SK-N-SH treated with all-trans-retinoic acid at 6 μM for 48 hours (cell line): ENCODE measurements around the gene UEVLD.

Experiments
- ATAC-seq: fragments of 200-7000 bp; cut with Tn5 transposase; 3 replicates; pipeline ENCODE4 v1.9.1; 2020; ENCODE audit warnings: mild to moderate bottlenecking, moderate library complexity
- ARNTL ChIP-seq: fragments of 450-650 bp; formaldehyde crosslinking; IDR thresholded peaks from 2 replicates; pipeline ENCODE4 v1.5.0; 2020; ENCODE audit warnings: low read depth, mild to moderate bottlenecking, moderate library complexity, borderline replicate concordance
- BACH2 ChIP-seq: fragments of 250-450 bp; sonication (Bioruptor Pico); IDR thresholded peaks from 2 replicates; pipeline ENCODE4 v1.9.0; 2021; ENCODE audit warnings: mild to moderate bottlenecking, borderline replicate concordance
- ESRRG ChIP-seq: fragments of 250-450 bp; sonication (Bioruptor Pico); IDR thresholded peaks from 2 replicates; pipeline ENCODE4 v1.6.1; 2021; ENCODE audit warnings: mild to moderate bottlenecking
- GLIS3 ChIP-seq: fragments of 250-450 bp; sonication (Bioruptor Pico); IDR thresholded peaks from 2 replicates; pipeline ENCODE4 v1.5.0; 2020; ENCODE audit warnings: mild to moderate bottlenecking, moderate library complexity
- ISL1 ChIP-seq: fragments of 250-450 bp; sonication (Bioruptor Pico); IDR thresholded peaks from 2 replicates; pipeline ENCODE4 v2.1.2; 2022; ENCODE audit warnings: mild to moderate bottlenecking, moderate library complexity
- OSR1 ChIP-seq: fragments of 250-450 bp; sonication (Bioruptor Pico); IDR thresholded peaks from 2 replicates; pipeline ENCODE4 v1.8.0; 2022; ENCODE audit warnings: moderate library complexity, mild to moderate bottlenecking, inconsistent platforms
- PATZ1 ChIP-seq: fragments of 250-450 bp; sonication (Bioruptor Pico); IDR thresholded peaks from 2 replicates; pipeline ENCODE4 v1.8.0; 2020; ENCODE audit warnings: mild to moderate bottlenecking, moderate library complexity, borderline replicate concordance
- PPARA ChIP-seq: fragments of 250-450 bp; sonication (Bioruptor Pico); IDR thresholded peaks from 2 replicates; pipeline ENCODE4 v1.5.0; 2020; ENCODE audit warnings: mild to moderate bottlenecking, borderline replicate concordance
- RARB ChIP-seq: fragments of 250-450 bp; sonication (Bioruptor Pico); IDR thresholded peaks from 2 replicates; pipeline ENCODE4 v1.8.0; 2021; ENCODE audit warnings: mild to moderate bottlenecking, moderate library complexity
- SNAI2 ChIP-seq: fragments of 250-450 bp; sonication (Bioruptor Pico); IDR thresholded peaks from 2 replicates; pipeline ENCODE4 v1.5.0; 2020; ENCODE audit warnings: mild to moderate bottlenecking, moderate library complexity
- TOX ChIP-seq: fragments of 250-450 bp; sonication (Bioruptor Pico); IDR thresholded peaks from 2 replicates; pipeline ENCODE4 v1.8.0; 2021; ENCODE audit warnings: mild to moderate bottlenecking, moderate library complexity, borderline replicate concordance
- TSHZ2 ChIP-seq: fragments of 250-450 bp; sonication (Bioruptor Pico); IDR thresholded peaks from 2 replicates; pipeline ENCODE4 v1.5.0; 2020; ENCODE audit warnings: mild to moderate bottlenecking, moderate library complexity
- ZC3H10 ChIP-seq: fragments of 250-450 bp; sonication (Bioruptor Pico); IDR thresholded peaks from 2 replicates; pipeline ENCODE4 v1.5.1; 2021; ENCODE audit warnings: mild to moderate bottlenecking, moderate library complexity
- ZFP3 ChIP-seq: fragments of 250-450 bp; sonication (Bioruptor Pico); IDR thresholded peaks from 2 replicates; pipeline ENCODE4 v1.5.0; 2020; ENCODE audit warnings: mild to moderate bottlenecking, moderate library complexity
- ZNF70 ChIP-seq: fragments of 450-650 bp; formaldehyde crosslinking; IDR thresholded peaks from 2 replicates; pipeline ENCODE4 v1.5.0; 2020; ENCODE audit warnings: mild to moderate bottlenecking, moderate library complexity
- ZNF8 ChIP-seq: fragments of 450-650 bp; formaldehyde crosslinking; IDR thresholded peaks from 2 replicates; pipeline ENCODE4 v1.5.0; 2020; ENCODE audit warnings: mild to moderate bottlenecking, moderate library complexity
- TF ChIP-seq, protein P1 (sequence below): fragments of 250-450 bp; sonication (Bioruptor Pico); IDR thresholded peaks from 2 replicates; pipeline ENCODE4 v1.5.1; 2021; ENCODE audit warnings: mild to moderate bottlenecking, moderate library complexity
- TF ChIP-seq, protein P2 (sequence below): fragments of 250-450 bp; sonication (Bioruptor Pico); IDR thresholded peaks from 2 replicates; pipeline ENCODE4 v1.8.0; 2021; ENCODE audit warnings: low read depth, mild to moderate bottlenecking, moderate library complexity, borderline replicate concordance
- TF ChIP-seq, protein P3 (sequence below): fragments of 250-450 bp; sonication (Bioruptor Pico); IDR thresholded peaks from 2 replicates; pipeline ENCODE4 v1.5.1; 2020; ENCODE audit warnings: low read depth, mild to moderate bottlenecking, moderate library complexity

UEVLD gene

DNA sequence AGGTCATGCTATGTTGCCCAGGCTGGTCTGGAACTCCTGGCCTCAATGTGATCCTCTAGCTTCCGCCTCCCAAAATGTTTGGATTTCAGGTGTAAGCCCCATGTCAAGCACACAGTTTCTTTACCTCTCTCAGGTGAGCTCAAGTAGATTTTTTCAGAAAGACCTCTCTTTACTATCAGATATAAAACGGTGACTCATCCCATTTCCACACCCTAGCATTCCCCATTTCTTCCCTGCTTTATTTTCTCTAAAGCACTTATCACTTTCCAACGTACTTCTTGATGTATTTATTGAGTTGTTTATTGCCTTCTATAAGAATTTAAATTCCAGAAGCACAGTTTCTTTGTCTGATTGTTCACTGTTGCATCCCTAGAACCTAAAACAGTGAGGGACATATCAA is 65.5 kb downstream of the UEVLD start:
- TF ChIP-seq TOX (CRISPR knock-in tag) (no peak), ZFP3 (CRISPR knock-in tag) (no peak), ISL1 (CRISPR knock-in tag) (no peak), RARB (CRISPR knock-in tag) (no peak), ARNTL (CRISPR knock-in tag) (no peak), PPARA (CRISPR knock-in tag) (no peak), BACH2 (CRISPR knock-in tag) (no peak)
- TF ChIP-seq, protein P1, sequence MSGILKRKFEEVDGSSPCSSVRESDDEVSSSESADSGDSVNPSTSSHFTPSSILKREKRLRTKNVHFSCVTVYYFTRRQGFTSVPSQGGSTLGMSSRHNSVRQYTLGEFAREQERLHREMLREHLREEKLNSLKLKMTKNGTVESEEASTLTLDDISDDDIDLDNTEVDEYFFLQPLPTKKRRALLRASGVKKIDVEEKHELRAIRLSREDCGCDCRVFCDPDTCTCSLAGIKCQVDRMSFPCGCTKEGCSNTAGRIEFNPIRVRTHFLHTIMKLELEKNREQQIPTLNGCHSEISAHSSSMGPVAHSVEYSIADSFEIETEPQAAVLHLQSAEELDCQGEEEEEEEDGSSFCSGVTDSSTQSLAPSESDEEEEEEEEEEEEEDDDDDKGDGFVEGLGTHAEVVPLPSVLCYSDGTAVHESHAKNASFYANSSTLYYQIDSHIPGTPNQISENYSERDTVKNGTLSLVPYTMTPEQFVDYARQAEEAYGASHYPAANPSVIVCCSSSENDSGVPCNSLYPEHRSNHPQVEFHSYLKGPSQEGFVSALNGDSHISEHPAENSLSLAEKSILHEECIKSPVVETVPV (CRISPR knock-in tag) = no peak
- TF ChIP-seq, protein P2, sequence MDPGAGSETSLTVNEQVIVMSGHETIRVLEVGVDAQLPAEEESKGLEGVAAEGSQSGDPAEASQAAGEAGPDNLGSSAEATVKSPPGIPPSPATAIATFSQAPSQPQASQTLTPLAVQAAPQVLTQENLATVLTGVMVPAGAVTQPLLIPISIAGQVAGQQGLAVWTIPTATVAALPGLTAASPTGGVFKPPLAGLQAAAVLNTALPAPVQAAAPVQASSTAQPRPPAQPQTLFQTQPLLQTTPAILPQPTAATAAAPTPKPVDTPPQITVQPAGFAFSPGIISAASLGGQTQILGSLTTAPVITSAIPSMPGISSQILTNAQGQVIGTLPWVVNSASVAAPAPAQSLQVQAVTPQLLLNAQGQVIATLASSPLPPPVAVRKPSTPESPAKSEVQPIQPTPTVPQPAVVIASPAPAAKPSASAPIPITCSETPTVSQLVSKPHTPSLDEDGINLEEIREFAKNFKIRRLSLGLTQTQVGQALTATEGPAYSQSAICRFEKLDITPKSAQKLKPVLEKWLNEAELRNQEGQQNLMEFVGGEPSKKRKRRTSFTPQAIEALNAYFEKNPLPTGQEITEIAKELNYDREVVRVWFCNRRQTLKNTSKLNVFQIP (CRISPR knock-in tag) = no peak
- TF ChIP-seq, all 23 proteins: peak for 0
- ATAC-seq = no peak

DNA sequence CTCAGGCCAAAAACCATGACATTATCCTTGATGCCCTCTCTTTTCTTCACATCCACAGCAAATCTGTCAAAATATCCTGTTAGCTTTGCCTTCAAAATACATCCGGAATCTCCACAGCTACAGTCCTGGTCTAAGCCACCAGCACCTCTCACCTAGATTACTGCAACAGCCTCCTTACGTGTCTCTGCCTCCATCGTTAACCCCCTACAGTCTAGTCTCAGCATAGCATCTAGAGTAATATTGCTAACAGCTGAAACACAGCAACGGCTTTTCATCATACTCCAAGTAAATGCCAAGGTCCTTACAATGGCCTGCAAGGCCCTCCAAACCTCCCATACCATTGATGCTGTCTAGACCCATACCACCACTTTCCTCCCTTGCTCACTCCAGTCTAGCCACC is 66.1 kb downstream of the UEVLD start:
- TF ChIP-seq GLIS3 = no peak
- TF ChIP-seq ISL1 (CRISPR knock-in tag) = no peak
- TF ChIP-seq ESRRG (CRISPR knock-in tag) = no peak
- TF ChIP-seq ARNTL (CRISPR knock-in tag) = no peak
- TF ChIP-seq ZNF8 (CRISPR knock-in tag) = no peak
- TF ChIP-seq, protein P1 (CRISPR knock-in tag) = no peak
- TF ChIP-seq PATZ1 (CRISPR knock-in tag) = no peak
- TF ChIP-seq OSR1 = no peak

GRCh38 chr11:18521122-18521521 is 67.4 kb downstream of the UEVLD start:
- TF ChIP-seq GLIS3 (no peak), OSR1 (no peak), ZNF70 (no peak), ISL1 (CRISPR knock-in tag) (no peak), TSHZ2 (CRISPR knock-in tag) (no peak), ARNTL (CRISPR knock-in tag) (no peak), ESRRG (CRISPR knock-in tag) (no peak), BACH2 (CRISPR knock-in tag) (no peak), ZC3H10 (CRISPR knock-in tag) (no peak), ZNF8 (CRISPR knock-in tag) (no peak), SNAI2 (CRISPR knock-in tag) (no peak)
- TF ChIP-seq, protein P1 (CRISPR knock-in tag) = no peak
- TF ChIP-seq, protein P3, sequence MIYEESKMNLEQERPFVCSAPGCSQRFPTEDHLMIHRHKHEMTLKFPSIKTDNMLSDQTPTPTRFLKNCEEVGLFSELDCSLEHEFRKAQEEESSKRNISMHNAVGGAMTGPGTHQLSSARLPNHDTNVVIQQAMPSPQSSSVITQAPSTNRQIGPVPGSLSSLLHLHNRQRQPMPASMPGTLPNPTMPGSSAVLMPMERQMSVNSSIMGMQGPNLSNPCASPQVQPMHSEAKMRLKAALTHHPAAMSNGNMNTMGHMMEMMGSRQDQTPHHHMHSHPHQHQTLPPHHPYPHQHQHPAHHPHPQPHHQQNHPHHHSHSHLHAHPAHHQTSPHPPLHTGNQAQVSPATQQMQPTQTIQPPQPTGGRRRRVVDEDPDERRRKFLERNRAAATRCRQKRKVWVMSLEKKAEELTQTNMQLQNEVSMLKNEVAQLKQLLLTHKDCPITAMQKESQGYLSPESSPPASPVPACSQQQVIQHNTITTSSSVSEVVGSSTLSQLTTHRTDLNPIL (CRISPR knock-in tag) = no peak
- no peak for ATAC-seq

More for the DNA sequence above, 66.1 kb downstream of the UEVLD start:
- no peak for ATAC-seq
